Bone marrow (tissue), 2 donors: ENCODE measurements around the gene UBE2D4.
A peak's percentile ranks its signal among the peaks of the same experiment; 100 is the strongest.
"Not testable (repeated sequence)": the region's sequence is repeated elsewhere in the genome, so short reads cannot be mapped to it uniquely, and the experiment has no call there.

ENCODE experiments used
- DNase-seq, 2 donors: peaks; one replicate each; lab custom pipeline; 2025; lab: John Stamatoyannopoulos, UW

The UBE2D4 gene

DNA sequence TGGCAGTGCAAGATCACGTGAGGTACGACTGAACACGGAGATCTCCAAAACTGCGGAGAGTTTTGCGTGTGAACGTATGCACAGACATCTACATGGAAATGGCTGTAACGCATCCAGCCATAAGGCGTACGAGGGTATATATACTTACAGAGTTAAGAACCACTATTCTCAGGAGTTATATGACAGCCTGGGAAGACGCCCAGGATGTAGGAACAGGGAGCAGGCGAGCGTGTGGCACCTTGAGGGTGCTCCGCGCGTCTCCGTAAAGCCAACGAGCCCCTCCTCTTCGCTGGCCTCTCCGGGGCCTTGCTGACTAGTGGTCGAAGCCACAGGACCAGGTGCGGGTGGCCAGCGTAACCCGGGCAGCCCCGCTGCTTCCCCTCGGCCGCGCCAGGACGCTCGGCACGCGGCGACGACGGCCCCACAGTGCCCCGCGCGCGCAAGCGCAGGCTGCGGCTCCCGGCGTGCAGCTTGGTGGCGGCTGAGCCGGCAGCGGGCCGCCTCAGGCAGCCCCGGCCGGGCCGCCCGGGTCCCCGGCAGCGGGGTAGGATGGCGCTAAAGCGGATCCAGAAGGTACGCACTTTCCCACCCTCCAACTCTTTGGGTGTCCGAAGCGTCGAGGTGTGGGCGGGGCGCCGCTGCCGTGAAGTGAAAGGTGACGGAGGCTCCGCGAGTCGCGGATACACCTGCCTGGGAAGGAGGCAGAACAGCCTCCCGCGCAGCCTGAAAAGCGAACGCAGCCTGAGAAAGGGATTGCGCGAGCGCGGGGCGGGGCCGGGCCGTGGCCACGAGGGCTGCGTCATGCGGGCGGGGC is at the start of gene UBE2D4:
UBE2D4 (plus strand) TSS at position 453 of the 814 bp plus-strand sequence; CDS start at position 550, 97 bp downstream.
- DNase-seq = peak; percentile 50 to 74

DNA sequence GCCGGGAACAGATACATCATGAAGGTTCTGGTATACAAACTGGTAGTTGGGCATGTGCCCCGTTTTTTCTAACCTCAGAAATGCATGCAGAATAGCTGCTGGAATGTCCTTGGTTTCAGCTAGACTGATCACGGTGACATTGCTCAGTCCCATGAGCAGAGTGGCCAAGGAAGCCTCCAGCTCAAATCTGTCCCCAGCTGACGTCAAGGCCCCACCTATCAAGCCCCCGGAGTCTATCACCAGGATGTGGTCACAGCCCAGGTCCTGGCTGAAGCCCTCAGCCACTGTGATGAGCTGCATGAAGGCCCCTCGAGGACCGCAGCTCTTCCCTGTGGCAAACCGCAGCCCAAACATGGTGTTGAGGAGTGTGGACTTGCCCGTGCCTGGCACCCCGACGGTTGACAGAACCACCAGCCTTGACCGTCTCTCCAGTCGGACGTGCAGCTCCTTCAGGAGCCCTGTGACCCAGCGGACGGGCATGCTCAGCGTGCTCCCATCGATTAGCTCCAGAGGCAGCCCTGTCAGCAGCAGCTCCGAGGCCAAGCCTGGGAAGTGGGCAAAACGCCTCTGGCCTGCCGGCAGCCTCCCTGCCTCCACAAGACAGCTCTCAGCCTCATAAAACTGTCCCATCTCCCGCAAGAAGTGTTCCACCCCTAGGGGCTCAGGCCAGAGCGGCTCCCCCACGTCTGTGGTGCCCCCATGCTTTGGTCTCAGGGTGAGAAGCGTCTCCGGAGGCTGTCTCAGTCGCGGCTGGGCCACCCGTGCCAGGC is 49.1 kb upstream of the UBE2D4 start:
- no peak for DNase-seq

DNA sequence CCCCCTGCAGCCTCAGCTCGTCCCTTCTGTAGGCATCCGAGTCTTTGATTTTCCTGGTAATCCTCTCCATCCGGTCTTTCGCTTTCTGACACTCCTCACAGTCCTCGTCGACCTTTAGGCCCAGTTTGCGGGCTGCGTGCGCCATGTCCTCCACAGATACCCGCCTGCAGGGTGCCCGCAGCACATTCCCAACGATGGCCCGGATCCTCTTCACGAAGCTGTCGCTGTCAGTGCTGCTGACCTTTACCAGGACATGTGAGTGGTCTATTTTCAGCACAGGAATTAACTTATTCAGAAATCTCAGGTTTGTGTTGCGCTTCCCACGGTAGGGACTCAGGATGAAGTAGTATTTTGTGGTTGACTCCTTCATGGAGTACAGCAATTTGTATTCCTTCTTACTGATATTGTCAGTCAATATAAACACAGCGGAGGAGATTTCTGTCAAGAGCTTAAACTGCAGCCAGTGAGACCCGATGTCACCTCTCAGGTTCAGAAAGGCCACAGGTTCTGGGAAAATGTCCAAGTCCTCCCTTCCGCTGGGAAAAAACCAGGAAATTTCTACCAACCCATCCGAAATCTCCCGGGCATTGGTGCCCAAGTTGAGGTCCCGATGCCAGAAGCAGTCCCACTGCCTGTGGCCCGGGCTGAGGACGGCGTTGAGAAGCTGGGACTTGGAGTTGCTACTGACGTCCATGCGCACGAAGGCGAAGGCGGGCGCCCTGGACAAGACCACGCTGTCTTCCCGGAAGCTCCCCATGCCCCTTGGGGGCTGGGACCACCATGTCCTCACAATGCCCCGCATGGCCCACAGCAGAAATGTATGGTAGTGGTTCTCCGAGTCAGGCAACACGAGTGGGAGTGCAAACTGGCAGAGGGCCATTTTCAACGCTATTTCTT is 48.0 kb upstream of the UBE2D4 start:
- DNase-seq = no peak

DNA sequence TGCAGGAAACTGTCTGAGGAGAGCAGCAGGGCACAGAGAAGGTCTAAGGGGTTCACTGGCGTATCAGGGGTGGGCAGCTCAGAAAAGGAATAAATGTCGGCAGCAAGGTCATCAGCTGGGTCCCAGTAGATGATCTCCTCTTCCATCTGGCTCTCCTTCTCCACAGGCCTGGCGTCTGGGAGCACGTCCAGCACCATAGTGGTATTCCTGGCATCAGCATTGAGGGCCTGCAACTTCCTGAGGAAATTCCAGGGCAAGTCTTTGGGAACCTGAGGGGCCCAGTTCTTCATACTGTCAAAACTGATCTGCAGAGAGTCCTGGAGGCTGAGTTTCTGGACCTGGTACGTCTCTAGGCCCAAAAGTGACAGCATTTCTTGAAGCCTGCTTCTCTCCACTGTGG is 47.4 kb upstream of the UBE2D4 start:
- DNase-seq = no peak

DNA sequence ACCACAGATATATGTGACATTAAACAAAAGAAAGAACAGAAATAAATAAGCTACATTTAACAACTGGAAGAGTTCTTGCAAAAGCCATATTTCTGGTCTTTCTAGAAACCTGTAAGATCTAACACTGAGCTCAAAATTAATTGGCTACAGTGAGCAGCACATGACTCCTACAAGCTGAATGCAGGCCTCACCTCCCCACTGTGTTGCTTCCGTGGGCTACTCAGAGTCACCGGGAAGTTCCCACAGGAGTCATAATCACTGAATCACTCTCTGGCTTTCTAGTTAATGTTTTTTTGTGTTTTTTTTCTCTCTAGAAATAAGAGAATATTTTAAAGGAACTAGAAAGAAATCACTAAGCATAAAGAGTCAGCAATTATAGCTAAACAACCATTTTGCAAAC is 46.8 kb upstream of the UBE2D4 start:
- DNase-seq = no peak

DNA sequence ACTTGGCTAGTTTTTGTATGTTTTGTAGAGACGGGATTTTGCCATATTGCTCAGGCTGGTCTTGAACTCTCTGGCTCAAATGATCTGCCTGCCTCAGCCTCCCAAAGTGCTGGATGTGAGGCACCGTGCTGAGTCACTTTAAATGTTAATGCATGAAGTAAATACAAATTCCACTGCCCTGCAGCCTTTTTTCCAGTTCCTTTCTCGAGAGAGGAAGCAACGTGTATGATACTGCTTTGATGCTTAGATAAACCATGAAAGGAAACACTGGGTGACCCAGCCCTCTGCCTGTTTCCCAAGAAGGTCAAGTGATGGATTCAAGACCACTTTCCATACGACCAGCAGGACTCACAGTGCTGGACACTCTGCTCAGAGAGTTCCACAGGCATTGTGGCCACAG is 45.6 kb upstream of the UBE2D4 start:
- no peak for DNase-seq

DNA sequence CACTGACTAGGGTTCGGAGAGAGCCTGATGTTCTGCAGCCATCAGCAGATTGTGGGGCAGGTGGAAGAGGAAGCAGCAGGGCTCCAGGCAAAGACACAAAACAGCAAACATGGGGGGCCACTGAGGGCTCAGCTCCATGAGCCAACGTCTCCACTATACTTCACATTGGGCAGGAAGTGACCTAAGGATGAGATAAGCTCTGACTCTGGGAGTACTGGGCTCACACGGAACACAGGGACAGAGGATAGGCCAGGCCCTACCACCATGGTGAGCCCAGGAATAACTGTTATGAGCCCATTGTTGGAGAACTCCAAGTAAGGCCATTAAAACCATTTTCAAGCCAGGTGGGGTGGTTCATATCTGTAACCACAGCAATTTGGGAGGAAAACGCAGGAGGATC is 42.0 kb upstream of the UBE2D4 start:
- no peak for DNase-seq

DNA sequence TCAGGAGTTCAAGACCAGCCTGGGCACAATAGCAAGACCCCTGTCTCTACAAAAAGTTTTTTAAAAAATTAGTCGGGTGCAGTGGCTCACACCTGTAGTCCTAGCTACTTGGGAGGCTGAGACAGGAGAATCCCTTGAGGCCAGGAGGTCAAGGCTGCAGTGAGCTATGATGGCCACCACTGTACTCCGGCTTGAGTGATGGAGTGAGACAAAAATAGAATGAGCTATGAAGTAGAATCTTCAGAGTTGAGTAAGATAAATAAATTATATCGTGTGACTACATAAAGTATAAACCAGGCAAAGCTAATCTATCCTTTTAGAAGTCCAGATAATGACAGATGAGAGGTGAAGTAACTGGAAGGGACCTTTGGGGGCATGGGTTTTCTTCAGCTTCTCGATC is 41.6 kb upstream of the UBE2D4 start:
- DNase-seq = no peak

DNA sequence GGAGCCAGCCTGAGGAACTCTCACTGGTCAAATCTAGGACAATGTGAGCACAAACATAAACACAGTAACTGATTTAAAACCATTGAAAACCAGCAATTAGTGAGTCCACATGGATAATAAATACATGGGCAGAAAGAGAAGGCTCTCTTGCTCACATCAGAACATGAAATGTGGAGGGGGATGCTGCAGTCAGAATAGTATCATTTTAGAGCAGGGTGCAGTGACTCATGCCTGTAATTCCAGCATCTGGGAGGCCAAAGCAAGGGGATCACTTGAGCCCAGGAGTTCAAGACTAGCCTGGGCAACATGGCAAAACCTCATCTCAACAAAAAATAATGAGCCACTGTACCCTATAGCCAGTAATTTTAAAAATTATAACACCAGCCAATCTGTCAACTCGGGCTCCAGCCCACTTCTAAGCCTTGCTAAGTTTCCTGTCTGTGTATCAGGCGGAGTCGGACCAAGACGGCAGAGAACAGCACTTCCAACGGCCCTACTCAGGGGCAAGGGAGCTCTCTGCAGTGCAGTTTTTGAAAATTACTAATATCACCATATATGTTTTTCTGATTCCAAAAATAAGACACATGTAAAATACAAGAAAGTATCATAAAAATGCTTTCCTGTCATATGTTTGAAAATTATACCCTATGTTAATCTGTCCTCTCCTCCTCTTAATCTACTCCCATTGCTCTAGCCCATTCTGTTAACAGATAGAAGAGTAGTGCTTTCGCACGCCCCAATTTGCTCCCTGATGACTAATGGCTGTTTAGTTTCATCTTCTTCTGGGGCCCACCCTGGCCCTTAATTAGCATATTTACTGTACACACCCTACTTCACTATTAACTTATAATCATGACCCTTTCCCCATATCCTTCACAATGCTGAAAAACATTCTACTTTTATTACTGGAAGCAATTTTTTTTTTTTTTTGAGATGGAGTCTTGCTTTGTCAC is 37.0 kb upstream of the UBE2D4 start:
- DNase-seq = peak in 1 of 2 donors; percentile 12

DNA sequence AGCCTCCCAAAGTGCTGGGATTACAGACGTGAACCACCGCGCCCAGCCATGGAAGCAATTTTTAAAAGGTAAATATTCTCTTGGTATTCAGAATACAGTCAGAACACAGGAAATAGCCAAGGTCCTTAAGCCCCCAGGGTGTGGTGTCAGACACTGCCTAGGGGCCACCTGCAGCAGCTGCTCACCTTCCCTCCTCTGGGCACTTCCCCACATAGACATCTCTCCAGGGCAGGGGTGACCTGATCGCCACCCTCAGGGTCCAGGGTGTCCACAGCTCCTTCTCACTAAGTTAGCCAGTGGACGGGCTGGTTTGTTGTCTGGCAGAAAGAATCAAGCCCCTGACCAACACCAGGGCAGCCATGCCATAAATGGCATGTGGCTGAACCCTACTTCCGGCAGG is 35.8 kb upstream of the UBE2D4 start:
- DNase-seq = no peak

DNA sequence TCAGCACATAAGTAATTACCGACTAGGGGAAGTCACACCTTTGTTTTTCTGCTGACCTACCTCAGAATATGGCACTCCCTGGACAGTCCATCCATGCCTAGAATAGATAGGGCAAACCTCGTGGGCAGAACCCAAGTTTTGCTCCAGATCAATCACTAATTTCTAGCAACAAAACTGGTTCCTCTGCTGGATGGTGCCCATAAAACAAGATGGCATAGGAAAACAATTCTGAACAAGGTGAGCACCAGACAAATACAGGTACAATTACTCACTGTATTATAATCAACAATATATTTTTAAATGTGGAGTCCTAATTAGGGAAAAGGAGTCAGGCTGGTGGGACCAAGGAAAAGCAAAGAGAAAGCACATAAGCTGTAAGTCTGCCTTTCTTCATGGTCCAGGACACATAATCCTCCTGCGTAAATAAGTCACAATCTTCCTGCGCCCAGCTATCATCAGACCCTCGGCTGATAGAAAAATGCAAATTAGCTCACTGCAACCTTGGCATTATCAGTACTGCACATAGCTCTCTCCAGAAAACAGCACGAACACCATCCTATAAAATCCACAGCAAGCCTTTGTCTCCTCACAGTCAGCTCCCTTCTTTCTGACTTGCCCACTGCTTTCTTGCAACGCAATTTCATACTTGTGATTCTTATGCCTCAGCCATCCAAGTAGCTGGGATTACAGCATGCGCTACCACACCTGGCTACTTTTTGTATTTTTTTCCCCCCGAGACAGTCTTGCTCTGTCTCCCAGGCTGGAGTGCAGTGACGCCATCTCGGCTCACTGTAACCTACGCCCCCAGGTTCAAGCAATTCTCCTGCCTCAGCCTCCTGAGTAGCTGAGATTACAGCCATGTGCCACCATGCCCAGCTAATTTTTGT is 34.9 kb upstream of the UBE2D4 start:
- no peak for DNase-seq

DNA sequence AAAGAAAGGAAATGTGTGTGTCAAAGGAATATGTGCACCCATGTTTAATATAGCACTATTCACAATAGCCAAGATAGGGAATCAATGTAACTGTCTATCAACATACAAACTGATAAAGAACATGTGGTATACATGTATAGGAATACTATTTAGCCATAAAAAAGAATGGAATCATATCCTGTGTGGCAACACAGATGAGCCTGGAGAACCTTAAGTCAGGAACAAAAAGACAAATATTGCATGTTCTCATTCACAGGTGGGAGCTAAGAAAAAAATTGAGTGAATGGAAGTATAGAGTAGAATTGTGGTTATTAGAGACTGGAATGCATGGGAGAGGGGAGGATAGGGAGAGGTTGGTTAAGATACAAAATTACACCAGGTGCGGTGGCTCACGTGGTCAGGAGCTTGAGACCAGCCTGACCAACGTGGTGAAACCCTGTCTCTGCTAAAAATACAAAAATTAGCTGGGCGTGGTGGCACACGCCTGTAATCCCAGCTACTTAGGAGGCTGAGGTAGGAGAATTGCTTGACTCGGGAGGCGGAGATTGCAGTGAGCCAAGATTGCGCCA is 30.3 kb upstream of the UBE2D4 start:
- DNase-seq = no peak

DNA sequence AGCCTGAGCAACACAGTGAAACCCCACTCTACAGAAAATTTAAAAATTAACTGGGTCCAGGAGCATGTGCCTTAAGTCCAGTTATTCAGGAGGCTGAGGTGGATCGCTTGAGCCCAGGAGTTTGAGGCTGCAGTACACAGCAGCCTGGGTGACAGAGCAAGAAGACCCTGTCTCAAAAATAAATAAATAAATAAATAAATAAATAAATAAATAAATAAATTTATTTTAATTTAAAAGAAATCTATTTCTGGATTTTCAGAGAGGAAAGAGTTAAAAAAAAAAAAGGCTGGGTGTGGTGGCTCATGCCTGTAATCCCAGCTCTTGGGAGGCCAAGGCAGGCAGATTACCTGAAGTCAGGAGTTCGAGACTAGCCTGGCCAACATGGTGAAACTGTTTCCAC is 27.7 kb upstream of the UBE2D4 start:
- not testable (repeated sequence) for DNase-seq

DNA sequence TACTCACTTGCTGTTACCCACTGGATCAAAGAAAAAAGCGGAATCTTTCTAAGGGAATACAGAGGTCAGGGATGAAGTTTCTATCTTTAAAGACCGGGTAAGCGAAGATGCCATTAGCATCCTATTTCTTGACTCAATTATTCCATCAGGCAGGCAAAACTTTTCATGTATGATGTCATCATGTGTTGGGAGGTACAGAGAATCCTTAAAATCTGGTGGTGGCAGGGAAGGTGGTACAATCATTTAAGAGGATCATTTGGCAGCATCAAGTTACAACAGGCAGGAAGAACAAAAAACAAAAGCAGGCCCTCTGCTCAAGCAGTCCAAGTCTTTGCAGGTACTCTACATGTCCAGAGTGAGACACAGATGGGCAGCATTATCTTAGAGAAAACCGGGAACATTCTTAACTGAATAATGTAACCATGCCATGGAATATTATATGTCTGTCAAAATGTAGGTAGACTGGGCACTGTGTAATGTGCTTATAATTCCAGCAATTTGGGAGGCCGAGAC is 23.6 kb upstream of the UBE2D4 start:
- DNase-seq = no peak

DNA sequence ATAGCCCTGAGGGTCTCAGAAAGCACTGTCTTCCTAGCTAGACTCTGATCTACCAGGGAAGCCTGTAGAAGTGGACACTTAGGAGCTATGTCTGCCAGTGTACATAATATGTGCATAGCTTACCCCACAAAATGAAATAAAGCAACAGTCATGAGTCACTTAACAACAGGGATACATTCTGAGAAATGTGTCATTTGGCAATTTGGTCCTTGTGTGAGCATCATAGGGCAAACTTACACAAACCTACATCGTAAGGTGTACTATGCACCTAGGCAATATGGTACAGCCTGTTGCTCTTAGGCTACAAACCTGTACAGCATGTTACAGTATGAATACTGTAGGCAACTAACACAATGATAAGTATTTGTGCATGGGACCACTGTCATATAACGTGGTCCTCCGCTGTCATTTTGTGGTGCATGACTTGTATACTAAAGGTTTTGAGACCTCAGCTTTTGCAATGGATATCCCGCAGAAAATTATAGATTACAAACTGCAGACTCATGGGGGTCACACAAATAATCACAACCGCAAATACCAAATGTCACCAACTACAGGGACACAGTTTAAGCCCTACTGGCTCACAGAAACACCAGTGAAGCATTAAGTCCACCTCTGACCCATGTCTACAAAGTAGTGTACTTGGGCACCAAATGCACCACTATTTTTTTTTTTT is 21.6 kb upstream of the UBE2D4 start:
- DNase-seq = no peak

DNA sequence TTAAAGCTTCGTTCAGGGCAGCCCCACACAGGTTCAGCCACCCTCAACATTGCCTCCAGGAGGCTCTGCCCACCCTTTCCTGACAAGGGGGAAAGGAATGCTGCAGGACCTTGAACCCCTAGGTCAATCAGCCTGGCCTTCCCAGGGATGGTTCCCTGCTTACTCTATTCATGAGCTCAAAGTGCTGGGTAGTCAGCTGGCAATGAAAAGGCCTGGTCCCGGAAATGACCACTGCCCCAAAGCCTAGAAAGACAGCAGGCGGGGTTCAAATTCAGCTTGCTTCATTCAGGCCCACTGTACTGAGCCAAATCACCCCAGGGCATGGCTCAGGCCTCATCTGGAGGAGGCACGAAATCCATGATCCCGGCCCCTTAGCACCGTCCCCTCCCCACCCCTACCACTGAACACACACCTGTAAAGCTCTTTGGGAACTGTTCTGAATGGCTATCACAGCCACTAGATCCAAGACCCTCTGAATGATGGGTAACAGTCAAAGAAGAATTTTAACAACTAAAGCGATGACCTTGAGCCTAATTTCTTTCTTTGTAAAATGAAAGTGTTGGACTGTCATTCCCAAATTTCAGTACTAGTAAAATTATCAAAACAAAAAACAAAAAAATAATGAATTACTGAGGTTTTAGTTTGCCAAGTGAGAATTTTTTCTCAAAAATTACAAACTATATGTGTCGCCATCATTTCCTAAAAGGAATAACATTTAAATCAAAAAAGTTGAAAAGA is 20.9 kb upstream of the UBE2D4 start:
- DNase-seq = no peak

DNA sequence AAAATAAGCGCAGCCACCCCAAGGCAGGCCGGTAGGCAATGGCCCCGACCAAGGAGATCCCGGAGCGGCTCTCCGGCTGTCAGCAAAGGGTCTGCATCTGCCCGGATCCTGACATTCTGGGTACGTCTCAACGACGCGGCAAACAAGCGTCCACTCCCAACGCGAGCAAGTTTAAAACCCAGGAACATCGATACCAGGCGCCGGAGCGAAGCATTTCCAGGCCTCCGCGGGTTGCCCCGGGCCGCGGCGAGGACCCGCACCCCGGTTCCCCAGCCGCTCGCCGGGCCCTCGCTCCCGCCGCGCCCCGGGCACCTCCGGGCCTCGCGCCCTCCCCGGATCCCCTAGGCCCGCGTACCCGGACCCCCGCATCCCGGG is 20.3 kb upstream of the UBE2D4 start:
- DNase-seq = peak in 1 of 2 donors; percentile 31

DNA sequence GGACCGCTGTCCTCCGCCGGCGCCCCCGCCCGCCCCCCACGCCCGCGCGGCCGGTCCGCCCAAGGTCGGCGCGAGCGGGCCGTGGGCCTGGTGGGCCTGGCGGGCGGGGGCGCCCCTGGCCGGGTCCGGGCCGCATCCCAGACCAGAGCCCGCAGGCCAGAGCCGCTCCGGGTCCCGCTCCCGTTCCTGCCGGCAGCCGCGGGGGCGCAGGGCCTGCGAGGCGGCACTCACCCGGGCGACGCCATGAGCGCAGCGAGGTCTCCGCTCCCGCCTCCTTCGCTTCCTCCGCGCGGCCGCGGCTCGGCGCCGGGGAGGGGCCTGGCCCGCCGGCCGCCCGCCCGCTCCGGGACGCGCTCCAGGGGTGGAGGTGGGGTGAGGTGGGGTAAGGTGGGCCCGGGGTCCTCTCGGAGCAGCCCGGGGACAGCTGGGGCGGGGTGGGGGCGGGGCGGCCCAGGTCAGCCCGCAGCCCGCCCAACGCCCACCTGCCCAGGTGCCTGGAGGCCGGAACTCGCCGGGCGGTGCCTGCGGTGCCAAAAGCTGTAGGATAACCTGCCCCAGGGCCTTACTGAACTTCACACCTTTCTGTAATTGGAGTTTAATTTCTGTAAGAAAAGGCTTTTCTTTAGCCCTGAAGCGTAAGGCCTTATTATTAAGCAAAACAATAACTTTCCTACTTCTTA is 19.8 kb upstream of the UBE2D4 start, which contains the start of gene URGCP:
URGCP (minus strand) TSS at position 266 of the 680 bp plus-strand sequence; CDS start at position 245, 21 bp downstream.
- DNase-seq = peak in 1 of 2 donors; percentile 31
